ENCODE data around the gene NFIB.

DNA sequence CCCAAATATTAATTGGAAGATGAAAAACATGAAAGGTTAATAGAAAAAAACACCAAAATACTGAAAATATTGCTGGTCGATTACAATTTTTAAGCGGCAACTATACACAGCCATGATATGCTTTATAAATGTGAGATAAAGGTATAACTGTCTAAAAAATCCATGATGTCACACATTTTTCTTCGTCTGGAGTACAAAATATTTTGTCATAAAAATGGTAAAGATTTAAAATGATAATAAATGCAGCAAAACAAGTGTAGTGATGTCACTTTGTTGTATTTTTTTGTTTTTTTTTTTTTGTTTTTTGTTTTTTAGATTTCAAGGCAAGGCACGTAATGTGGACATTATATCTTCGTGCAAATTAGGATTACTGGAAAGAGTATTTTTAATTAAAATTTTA is 227.4 kb downstream of the NFIB start:
- TF ChIP-seq, protein P1, sequence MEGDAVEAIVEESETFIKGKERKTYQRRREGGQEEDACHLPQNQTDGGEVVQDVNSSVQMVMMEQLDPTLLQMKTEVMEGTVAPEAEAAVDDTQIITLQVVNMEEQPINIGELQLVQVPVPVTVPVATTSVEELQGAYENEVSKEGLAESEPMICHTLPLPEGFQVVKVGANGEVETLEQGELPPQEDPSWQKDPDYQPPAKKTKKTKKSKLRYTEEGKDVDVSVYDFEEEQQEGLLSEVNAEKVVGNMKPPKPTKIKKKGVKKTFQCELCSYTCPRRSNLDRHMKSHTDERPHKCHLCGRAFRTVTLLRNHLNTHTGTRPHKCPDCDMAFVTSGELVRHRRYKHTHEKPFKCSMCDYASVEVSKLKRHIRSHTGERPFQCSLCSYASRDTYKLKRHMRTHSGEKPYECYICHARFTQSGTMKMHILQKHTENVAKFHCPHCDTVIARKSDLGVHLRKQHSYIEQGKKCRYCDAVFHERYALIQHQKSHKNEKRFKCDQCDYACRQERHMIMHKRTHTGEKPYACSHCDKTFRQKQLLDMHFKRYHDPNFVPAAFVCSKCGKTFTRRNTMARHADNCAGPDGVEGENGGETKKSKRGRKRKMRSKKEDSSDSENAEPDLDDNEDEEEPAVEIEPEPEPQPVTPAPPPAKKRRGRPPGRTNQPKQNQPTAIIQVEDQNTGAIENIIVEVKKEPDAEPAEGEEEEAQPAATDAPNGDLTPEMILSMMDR (conservative IDR thresholded peaks at IDR 0.05; ENCODE audit: low read length) = no peak
- TF ChIP-seq EZH2phosphoT487 (IDR thresholded peaks at IDR 0.05; ENCODE audit: borderline replicate concordance, low read depth, low read length) = no peak
